ENCODE results near the gene C2CD2L. TPM values are rescaled to one million over a fixed set of nuclear protein-coding genes. Genes with fewer than 3 reads are reported as not detected.

C2CD2L gene
- total and polyA plus RNA-seq, 2 of the 13 experiments (the other 11 are each of a cell fraction or from before 2014, with no cell fraction given) = 3.7 to 5.5 TPM

GRCh38 chr11:119085437-119085847 lies 21.7 kb upstream of the C2CD2L start:
- Histone ChIP-seq H3K9ac (ENCODE audit: insufficient read depth, low read depth, low read length) (peak overlapping the region; percentile 93), H3K27ac (ENCODE audit: extremely low read length, insufficient read depth, low read length) (peak overlapping the region; percentile 98), H3K27me3 (ENCODE audit: control insufficient read depth in 1 of 2, insufficient read depth in 2 of 2, low read length in 2 of 2) (no peaks in the 10 kb centered on the region; a peak in 1 of 5 replicates), H3K79me2 (ENCODE audit: insufficient read depth, low read length) (peaks cover 14% of the 10 kb centered on the region), H3K9me3 (ENCODE audit: low read length) (no peaks in the 10 kb centered on the region), H3K4me1 (ENCODE audit: insufficient read depth, low read length) (peaks cover 36% of the 10 kb centered on the region), H3K36me3 (replicated peaks in 1 of 2; ENCODE audit: control insufficient read depth in 1 of 2, insufficient read depth in 2 of 2, low read length in 2 of 2) (peaks cover 4 to 23% of the 10 kb centered on the region in 2 experiments), H3K4me3 (replicated peaks in 1 of 3; ENCODE audit: insufficient read depth in 1 of 3, low read depth in 2 of 3, low read length in 3 of 3) (peak overlapping the region; percentile 71 to 93 (median 77)), H2AFZ (ENCODE audit: low read length) (no peak overlapping the region), H4K20me1 (ENCODE audit: insufficient read depth, low read length) (no peaks in the 10 kb centered on the region), H3K4me2 (ENCODE audit: low read depth, low read length) (peak overlapping the region; percentile 89)
- ATAC-seq (peak; percentile 24), FAIRE-seq (no peak), DNase-seq (ENCODE audit: low spot score) (no peak)
- intact Hi-C loops (cut with micrococcal nuclease; ENCODE audit: unreplicated experiment) (no loop called here), in situ Hi-C loops (cut with HindIII; ENCODE audit: extremely low pct_ligation_motif_present, low pct_unique_long_range_greater_than_20kb) (no loop called here)
- POLR2A ChIA-PET = interaction anchor here (0.6 to 3.8 kb wide), 40 partner anchors 9 to 465 kb away, joined by 3 to 109 read pairs (median 4); partner anchors contain the start of genes BCL9L, C2CD2L, CBL and CENATAC
- CTCF ChIA-PET (ENCODE audit: low intra/inter-chr PET ratio, low total read pairs) = no interaction called here
- 0% methylated on average over 2 of the region's 13 CpGs for WGBS (ENCODE audit: low lambda C conversion rate)
- BruUV-seq (replicated peaks) = TSS peak; percentile 84
- TF ChIP-seq, protein P1, sequence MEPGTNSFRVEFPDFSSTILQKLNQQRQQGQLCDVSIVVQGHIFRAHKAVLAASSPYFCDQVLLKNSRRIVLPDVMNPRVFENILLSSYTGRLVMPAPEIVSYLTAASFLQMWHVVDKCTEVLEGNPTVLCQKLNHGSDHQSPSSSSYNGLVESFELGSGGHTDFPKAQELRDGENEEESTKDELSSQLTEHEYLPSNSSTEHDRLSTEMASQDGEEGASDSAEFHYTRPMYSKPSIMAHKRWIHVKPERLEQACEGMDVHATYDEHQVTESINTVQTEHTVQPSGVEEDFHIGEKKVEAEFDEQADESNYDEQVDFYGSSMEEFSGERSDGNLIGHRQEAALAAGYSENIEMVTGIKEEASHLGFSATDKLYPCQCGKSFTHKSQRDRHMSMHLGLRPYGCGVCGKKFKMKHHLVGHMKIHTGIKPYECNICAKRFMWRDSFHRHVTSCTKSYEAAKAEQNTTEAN (CRISPR knock-in tag; conservative IDR thresholded peaks at IDR 0.05) = 0 out of 2 replicates have a peak, but pooled peaks have one; percentile 1
- TF ChIP-seq SIN3A (IDR thresholded peaks at IDR 0.05; ENCODE audit: borderline replicate concordance, low read depth, low read length) = 0 out of 2 replicates have a peak, but pooled peaks have one; percentile 13
- TF ChIP-seq SATB2 (CRISPR knock-in tag; IDR thresholded peaks at IDR 0.05) = no peak
- 0 out of 2 replicates have a peak, but pooled peaks have one; percentile 4 for TF ChIP-seq BRCA1 (CRISPR knock-in tag; IDR thresholded peaks at IDR 0.05)
- no peak for TF ChIP-seq ZNF276 (CRISPR knock-in tag; IDR thresholded peaks at IDR 0.05; ENCODE audit: low read depth)
- 0 out of 2 replicates have a peak, but pooled peaks have one; percentile 3 for TF ChIP-seq ZNF792 (CRISPR knock-in tag; IDR thresholded peaks at IDR 0.05)
- no peak for TF ChIP-seq ZNF362 (CRISPR knock-in tag; IDR thresholded peaks at IDR 0.05; ENCODE audit: borderline replicate concordance)
- TF ChIP-seq MBD4 (IDR thresholded peaks at IDR 0.05; ENCODE audit: borderline replicate concordance, low read length) = no peak
- peak; percentile 96; the same call in 1 of the 2 replicates for TF ChIP-seq ZFP91 (CRISPR knock-in tag; IDR thresholded peaks at IDR 0.05; ENCODE audit: borderline replicate concordance)
- no peak for TF ChIP-seq TRAFD1 (CRISPR knock-in tag; IDR thresholded peaks at IDR 0.05; ENCODE audit: borderline replicate concordance)
- TF ChIP-seq KLF16 (CRISPR knock-in tag; IDR thresholded peaks at IDR 0.05) = no peak
- no peak for TF ChIP-seq NFIB (CRISPR knock-in tag; IDR thresholded peaks at IDR 0.05; ENCODE audit: borderline replicate concordance)
- TF ChIP-seq ZNF782 (CRISPR knock-in tag; IDR thresholded peaks at IDR 0.05; ENCODE audit: borderline replicate concordance) = no peak
- TF ChIP-seq KAT2B (IDR thresholded peaks at IDR 0.05; ENCODE audit: borderline replicate concordance, low read depth, low read length) = no peak
- no peak for TF ChIP-seq RBAK (CRISPR knock-in tag; IDR thresholded peaks at IDR 0.05)

All from HepG2 (cell line).